Measurements from ENCODE around the gene HRH3.
A peak's percentile ranks its signal among the peaks of the same experiment; 100 is the strongest.

The HRH3 gene

DNA sequence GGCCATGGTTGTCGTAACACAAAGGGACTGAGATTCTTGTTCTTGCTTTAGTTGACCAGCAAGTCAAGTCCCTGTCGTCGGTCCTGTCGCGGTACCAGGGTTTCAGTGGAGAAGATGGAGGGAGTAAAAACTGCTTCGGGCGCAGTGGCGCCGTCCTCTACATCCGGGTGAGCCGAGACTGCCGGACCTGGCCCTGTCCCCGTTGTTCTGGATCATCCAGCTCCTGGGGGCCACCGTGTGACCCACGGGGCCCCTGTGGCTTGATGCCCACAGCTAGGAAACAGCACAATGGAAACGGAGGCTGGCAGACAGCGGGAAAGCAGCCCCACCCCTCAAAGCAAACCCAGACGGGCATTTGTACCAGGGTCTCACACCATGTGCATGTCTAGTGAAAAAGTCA is 22.3 kb downstream of the HRH3 start:
- no peak for DNase-seq (ENCODE audit: low read depth)

- no peak for DNase-seq (ENCODE audit: low read depth)
These were observed 22.8 kb downstream of the HRH3 start for GRCh38 chr20:62197311-62197710.

DNA sequence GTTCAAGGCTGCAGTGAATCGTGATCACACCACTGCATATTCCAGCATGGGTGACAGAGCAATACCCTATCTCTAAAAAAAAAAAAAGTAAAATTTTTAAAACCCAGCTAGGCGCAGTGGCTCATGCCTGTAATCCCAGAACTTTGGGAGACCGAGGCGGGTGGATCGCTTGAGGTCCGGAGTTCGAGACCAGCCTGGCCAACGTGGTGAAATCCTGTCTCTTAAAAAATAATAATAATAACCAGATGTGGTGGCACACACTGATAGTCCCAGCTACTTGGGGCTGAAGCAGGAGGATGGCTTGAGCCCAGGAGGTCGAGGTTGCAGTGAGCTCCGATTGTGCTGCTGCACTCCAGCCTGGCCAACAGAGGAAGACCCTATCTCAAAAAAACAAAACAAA is 23.8 kb downstream of the HRH3 start:
- no peak for DNase-seq (ENCODE audit: low read depth)

DNA sequence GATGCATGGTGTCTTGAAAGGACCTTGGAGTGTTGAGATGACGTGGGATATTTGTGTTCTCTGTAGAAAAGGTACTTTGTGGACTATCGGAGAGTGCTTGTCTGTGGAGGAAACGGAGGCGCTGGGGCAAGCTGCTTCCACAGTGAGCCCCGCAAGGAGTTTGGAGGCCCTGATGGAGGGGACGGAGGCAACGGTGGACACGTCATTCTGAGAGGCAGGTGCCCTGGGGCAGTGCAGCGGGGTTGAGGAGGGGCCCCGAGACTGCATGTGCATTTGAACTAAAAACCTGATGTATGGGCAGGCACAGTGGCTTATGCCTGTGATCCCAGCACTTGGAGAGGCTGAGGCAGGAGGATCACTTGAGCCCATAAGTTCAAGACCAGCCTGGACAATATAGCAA is 24.3 kb downstream of the HRH3 start:
- no peak for DNase-seq (ENCODE audit: low read depth)

DNA sequence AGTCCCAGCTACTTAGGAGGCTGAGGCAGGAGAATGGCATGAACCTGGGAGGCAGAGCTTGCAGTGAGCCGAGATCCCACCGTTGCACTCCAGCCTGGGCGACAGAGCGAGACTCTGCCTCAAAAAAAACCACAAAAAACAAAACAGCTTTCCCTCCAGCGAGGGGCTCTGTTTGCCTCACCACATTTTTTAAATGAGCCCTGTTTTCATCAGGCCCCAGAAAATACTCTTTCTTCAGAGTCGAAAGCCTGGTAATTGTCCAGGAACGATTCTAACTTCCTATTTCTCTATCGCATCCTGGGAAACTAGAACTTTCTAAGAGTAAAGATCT is 25.0 kb downstream of the HRH3 start:
- no peak for DNase-seq (ENCODE audit: low read depth)

DNA sequence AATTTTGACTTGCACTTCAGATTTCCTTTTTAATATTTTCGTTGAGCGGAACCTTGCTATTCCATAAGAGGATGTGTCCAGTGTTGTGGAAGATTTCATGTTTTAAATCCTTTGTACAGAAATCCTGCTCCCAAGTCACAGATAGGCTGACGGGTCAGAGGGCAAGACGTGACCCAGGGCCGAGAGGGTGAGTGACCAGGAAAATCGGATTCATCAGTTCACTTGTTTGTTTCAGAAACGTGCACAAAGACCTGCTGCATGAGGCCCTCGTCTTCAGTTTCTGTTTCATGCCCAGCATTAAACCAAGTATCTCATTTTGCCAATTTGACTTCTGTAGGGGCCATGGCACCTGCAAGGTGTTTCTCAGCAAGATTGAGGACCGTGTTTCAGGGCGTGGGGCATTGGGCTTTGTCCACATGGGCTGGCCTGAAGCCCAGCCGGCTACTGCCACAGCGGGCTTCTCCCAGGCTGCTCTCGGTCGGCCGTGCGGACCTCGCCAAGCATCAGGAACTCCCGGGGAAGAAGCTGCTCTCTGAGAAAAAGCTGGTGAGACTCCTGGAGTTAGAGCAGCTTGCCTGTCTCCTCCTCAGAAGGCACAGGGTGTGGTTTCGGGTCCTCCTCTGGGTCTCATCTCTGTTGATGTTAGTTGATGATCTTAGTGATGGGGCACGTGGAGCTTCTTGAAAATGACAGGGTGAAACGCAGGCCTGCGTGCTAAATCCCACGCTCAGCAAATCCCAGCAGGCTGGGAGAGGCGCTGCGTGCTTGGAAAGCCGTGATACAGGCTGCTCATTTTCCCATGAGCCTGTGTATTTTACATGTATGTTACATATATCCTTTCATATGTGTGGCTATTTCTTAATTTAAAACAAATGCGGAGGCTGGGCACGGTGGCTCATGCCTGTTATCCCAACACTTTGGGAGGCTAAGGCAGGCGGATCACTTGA is 26.7 kb downstream of the HRH3 start:
- no peak for DNase-seq (ENCODE audit: low read depth)

- no peak for DNase-seq (ENCODE audit: low read depth)
These were observed 27.4 kb downstream of the HRH3 start for GRCh38 chr20:62192635-62193034.

DNA sequence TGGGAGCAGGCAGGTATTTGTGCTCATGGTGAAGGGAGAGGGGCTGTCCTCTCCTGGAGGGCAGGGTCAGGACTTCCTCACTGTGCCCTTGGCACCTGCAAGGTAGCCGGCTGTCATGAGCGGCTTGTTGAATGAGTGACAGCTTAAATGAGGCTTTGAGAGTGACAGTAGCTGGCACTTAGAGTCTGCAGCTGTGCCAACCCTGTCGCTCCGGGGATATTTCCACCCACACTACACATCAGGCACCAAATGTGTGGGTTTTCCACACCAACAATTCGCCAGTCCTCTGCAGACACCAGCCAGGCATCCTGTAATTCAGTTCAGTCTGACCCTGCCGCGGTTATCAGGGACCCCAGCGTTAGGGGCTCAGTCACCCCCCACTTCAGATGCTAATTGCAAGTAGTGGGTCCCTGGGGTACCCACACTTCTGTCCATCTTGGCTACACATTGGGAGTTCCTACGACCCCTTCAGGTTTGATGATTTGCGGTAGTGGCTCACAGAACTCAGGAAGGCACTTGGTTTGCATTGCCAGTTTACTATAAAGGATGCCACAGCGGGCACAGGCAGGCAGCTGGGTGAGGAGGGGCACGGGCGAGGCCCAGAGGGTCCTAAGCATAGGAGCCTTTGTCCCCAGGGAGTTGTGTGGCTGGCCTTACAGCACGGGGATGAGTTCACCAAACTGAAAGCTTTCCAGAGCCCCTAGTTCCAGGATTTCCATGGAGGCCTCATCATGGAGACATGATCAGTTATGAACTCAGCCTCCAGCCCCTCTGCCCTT is 28.1 kb downstream of the HRH3 start:
- no peak for DNase-seq (ENCODE audit: low read depth)

- DNase-seq (ENCODE audit: low read depth), result no peak
These were observed 29.3 kb downstream of the HRH3 start for GRCh38 chr20:62190639-62191411.

DNA sequence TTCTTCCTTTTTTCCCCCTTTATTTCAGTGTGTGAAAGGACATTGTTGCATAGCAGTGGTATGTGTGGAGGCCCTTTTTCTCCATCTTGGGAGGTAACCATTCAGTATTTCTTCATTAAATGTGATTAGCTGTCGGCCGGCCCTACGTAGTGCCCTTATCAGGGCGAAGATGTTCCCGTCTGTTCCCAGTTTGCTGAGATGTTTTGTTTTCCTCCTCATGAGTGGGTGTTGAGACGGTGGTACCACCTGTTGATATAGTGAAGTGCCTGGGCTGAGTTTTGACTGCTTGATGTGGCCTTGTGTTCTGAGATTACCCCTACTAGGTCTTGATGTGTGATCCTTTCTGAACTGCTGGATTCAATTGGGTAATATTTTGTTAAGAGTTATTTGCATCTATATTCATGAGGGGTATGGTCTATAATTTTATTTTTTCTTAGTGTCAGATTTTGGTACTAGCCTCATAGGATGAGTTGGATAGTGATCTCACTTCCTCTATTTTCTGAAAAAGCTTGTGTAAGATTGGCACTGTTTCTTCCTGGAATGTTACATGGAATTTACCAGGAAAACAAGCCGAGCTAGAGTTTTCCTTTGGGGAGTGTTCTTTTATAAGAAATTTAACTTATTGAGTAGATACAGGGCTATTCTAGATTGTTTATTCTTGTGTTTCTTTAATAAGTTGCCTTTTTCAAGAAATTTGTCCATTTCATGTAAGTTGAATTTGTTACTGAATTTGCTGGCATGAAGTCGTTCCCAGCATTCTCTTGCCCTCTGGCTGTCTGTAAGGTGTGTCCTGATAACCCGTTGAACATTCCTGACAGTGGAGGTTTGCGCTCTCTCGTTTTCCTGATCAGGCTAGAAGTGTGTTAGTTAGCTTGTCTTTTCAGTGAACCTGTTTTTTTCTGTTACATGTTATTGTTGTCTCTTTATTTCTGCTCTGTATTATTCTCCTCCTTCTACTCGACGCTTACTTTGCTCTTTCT is 32.9 kb downstream of the HRH3 start:
- DNase-seq (ENCODE audit: low read depth), result no peak

- no peak for DNase-seq (ENCODE audit: low read depth)
These were observed 34.0 kb downstream of the HRH3 start for GRCh38 chr20:62186096-62186426.

GRCh38 chr20:62183426-62184142 is 36.5 kb downstream of the HRH3 start:
- no peak for DNase-seq (ENCODE audit: low read depth)

GRCh38 chr20:62182469-62183425 is 37.3 kb downstream of the HRH3 start, which contains the start of gene MTG2:
Gene MTG2, plus strand, starts transcription at chr20:62183028. Its CDS starts 10,393 bp downstream, at chr20:62193421.
- peak; percentile 93 for DNase-seq (ENCODE audit: low read depth)

DNA sequence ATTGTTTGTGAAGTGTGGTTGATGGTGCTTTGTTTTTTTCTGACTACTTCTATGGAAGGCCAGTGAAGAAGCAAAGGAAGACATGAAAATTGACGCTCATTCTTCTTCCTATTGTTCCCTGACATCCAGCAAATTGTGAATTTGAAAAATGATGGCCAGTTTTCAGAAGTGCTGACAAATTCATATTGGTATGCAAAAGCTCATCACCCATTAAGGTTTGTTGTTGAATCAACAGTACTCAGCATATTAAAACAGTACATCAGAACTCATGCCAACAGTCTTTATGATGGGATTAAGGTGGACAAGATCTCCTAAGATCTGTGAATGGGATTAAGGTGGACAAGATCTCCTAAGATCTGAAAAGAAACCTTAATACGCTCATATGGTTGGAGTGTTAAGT is 38.3 kb downstream of the HRH3 start:
- DNase-seq (ENCODE audit: low read depth), result no peak

DNA sequence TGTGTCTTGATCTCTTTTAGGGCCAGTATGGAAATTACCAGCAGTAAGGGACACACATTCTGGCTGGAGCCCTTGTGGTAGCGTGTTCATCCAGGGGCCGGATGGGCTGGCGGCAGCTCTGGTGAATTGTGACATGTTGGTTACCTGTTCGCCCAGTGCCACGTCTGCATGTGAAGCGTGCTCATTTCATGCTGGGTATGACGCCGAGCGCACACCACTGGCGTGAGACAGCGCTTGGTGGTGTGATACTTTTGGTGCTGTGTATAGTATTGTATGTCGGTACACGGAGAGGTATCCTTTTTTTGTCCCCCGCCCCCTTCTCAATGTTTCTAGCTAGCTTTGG is 40.9 kb downstream of the HRH3 start:
- no peak for DNase-seq (ENCODE audit: low read depth)

DNA sequence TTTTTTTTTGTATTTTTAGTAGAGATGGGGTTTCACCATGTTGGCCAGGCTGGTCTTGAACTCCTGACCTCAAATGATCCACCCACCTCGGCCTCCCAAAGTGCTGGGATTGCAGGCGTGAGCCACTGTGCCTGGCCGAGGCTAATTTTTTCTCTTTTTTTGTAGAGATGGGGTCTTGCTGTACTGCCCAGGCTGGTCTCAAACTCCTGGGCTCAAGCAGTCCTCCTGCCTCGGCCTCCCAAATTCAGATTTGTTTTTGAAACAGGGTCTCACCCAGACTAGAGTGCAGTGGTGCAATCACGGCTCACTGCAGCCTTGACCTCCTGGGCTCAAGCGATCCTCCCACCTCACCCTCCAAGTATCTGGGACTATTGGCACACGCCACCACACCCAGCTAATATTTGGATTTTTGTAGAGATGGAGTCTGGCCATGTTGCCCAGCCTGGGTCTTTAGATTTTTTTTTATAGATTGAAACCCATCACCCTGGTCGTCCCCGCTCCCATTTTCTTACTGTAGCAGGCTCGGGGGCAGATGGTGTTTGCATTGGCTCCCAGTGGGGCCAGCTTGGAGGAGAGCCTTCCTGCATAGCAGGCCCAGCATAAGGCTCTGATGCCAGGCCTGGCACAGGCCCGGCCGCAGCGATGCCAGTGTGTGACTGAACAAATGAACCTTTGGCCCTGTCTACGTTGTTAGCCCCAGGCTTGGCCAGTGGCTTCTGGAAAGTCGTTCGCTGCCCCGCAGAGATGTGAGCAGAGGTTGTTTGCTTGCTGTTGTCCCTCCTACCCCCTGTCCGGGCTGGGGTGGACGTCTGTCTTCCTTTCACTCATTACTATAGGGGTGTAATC is 41.5 kb downstream of the HRH3 start:
- no peak for DNase-seq (ENCODE audit: low read depth)

- no peak for DNase-seq (ENCODE audit: low read depth)
These were observed 42.8 kb downstream of the HRH3 start for GRCh38 chr20:62177307-62177706.

DNA sequence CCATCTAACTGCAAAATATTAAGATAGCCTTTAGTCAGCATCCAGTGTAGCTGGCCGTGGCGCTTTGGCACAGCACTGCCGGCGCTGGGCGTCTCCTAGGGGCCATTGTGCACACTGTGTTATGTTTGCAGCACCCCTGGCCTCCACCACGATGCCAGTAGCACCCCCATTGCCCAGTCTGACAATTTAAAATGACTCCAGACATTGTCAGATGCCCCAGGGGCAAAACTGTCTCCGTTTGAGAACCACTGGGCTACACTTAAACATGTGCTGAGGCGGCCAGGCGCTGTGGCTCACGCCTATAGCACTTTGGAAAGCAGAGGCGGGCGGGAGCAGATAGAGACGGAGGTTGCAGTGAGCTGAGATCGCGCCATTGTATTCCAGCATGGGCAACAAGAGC is 43.2 kb downstream of the HRH3 start:
- DNase-seq (ENCODE audit: low read depth), result no peak

GRCh38 chr20:62175711-62176110 is 44.4 kb downstream of the HRH3 start:
- DNase-seq (ENCODE audit: low read depth), result no peak
